H1 (cell line): ENCODE results near the gene GARIN3.

Experiments
- BACH1 ChIP-seq: IDR thresholded peaks from 2 replicates; pipeline ENCODE4 v1.6.1; 2012; ENCODE audit warnings: low read length, improper control_type of control experiment
- CHD2 ChIP-seq: IDR thresholded peaks from 2 replicates; pipeline ENCODE4 v1.6.1; 2012; ENCODE audit warnings: low read length, improper control_type of control experiment
- CTCF ChIP-seq, 3 experiments: IDR thresholded peaks; 1 replicate in 2 of 3; 2 replicates in 1 of 3; pipeline versions ENCODE4 v1.5.1 to v1.6.1; 2011; ENCODE audit warnings: low read length in 3 of 3, mild to moderate bottlenecking in 3 of 3, inconsistent platforms in 2 of 3, low read depth in 1 of 3, moderate library complexity in 1 of 3; ENCODE audit not compliant: insufficient read depth in 1 of 3; ENCODE audit errors: control extremely low read depth in 1 of 3
- EGR1 ChIP-seq: IDR thresholded peaks from 2 replicates; pipeline ENCODE4 v1.6.1; 2011; ENCODE audit warnings: low read depth, low read length, borderline replicate concordance
- JUN ChIP-seq: IDR thresholded peaks from 2 replicates; pipeline ENCODE4 v1.6.1; 2011; ENCODE audit warnings: low read depth, mild to moderate bottlenecking, improper control_type of control experiment, low read length
- POLR2A ChIP-seq, 2 experiments: IDR thresholded peaks; 1 replicate in 1 of 2; 2 replicates in 1 of 2; pipeline ENCODE4 v1.6.1; 2011; ENCODE audit warnings: low read depth in 2 of 2, low read length in 2 of 2, mild to moderate bottlenecking in 2 of 2; ENCODE audit errors: control extremely low read depth in 1 of 2
- RAD21 ChIP-seq, 2 experiments: IDR thresholded peaks in 1 of 2; conservative IDR thresholded peaks in 1 of 2; 2 replicates each; pipeline ENCODE4 v1.6.1; 2011; ENCODE audit warnings: low read depth in 2 of 2, low read length in 2 of 2, improper control_type of control experiment in 1 of 2, inconsistent platforms in 1 of 2, mild to moderate bottlenecking in 1 of 2, moderate library complexity in 1 of 2
- SP2 ChIP-seq: IDR thresholded peaks from 2 replicates; pipeline ENCODE4 v1.6.1; 2012; ENCODE audit warnings: mild to moderate bottlenecking, low read length, inconsistent platforms
- TAF1 ChIP-seq: IDR thresholded peaks from 2 replicates; pipeline ENCODE4 v1.6.1; 2011; ENCODE audit warnings: mild to moderate bottlenecking, low read depth, low read length
- TBP ChIP-seq: IDR thresholded peaks from 2 replicates; pipeline ENCODE4 v1.6.1; 2011; ENCODE audit warnings: low read depth, low read length, improper control_type of control experiment
- USF2 ChIP-seq: IDR thresholded peaks from 2 replicates; pipeline ENCODE4 v1.6.1; 2011; ENCODE audit warnings: low read length, improper control_type of control experiment

GRCh38 chr5:157184117-157184670, 18.1 kb upstream of the GARIN3 start:
- TF ChIP-seq CTCF (IDR thresholded peaks at IDR 0.05; ENCODE audit: control extremely low read depth in 1 of 3, insufficient read depth in 1 of 3, low read depth in 1 of 3, low read length in 3 of 3) (no peak), BACH1 (no peak), EGR1 (no peak), TBP (no peak), SP2 (no peak), RAD21 (IDR thresholded peaks at IDR 0.05 in 1 of 2, conservative IDR thresholded peaks at IDR 0.05 in 1 of 2; ENCODE audit: low read depth in 2 of 2, low read length in 2 of 2) (no peak), POLR2A (IDR thresholded peaks at IDR 0.05; ENCODE audit: control extremely low read depth in 1 of 2, low read depth in 2 of 2, low read length in 2 of 2) (no peak), CHD2 (no peak), JUN (no peak), USF2 (no peak), TAF1 (no peak)
